GM18907 (cell line): ENCODE results near the gene PRDM16.

ENCODE experiments used
- ATAC-seq: cut with Tn5 transposase; IDR thresholded peaks from one replicate; pipeline ENCODE4 v1.9.1; 2021; ENCODE audit warnings: mild to moderate bottlenecking, moderate library complexity; ENCODE audit not compliant: unreplicated experiment

Gene PRDM16

GRCh38 chr1:3313576-3313950 lies 244.6 kb downstream of the PRDM16 start:
- ATAC-seq = no peak

GRCh38 chr1:3314491-3315381 lies 245.7 kb downstream of the PRDM16 start:
- no peak for ATAC-seq

DNA sequence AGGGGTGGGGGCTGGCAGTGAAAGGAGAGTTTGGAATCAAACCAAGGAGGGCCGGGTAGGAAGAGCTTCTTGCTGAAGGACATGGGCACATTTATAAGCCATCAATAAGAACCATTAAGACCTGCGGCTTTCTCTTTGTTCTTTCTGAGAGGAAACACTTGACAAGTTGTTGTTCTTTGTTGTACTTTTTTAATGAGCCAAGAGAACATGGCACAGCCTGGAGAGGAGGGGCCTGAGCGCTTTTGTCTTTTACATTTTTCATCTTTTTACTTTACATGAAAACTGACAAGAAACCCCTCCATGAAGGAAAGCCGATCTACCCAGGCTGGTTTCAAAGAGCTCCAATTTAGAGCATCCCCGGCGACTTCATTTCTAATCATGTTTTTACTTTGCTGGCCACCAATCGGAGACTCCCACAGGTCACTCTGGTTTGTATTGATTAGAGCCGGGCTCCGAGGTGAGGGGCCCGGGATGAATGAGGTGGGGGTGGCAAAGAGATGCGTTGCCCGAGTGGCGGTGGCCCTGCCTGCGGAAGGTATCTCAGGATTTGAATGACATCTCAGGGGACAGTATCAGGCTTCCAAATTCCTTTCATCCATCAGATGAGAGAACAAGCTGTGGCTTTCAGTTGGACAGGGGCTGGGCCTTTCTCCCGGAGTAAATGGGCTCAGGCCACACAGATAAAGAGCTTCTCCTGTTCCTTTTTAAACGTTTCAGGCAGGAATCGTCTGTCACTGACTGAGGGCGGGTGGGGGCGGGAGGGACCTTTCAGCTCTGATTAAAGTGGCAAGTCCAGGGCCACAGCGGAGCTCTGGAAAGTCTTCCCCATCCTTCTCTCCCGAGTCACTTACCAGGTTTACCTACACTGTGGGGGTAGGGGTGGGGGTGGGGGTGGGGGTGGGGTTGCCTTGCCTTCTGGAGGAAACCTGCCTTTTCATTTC lies 246.7 kb downstream of the PRDM16 start:
- ATAC-seq = no peak

DNA sequence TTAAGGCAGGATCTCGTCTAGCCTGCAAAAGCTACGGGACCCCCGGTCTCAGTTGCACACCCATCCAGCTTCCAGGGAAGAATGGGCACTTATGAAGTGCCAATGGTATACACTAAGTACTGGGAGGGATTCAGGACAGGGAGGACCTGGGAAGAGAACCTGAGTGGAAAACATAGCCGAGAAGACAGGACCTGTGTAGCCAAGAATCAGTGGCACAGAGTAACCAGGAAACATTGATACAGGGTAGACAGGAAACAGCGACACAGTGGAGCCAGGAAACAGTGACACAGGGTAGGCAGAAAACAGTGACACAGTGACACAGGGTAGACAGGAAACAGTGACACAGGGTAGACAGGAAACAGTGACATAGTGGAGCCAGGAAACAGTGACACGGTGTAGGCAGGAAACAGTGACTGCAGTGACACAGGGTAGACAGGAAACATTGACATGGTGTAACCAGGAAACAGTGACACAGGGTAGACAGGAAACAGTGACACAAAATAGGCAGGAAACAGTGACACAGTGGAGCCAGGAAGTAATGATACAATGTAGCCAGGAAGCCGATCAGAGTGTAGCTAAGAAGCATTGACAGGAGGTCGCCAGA lies 247.4 kb downstream of the PRDM16 start:
- ATAC-seq = no peak

GRCh38 chr1:3317456-3317855 lies 248.5 kb downstream of the PRDM16 start:
- ATAC-seq = no peak

DNA sequence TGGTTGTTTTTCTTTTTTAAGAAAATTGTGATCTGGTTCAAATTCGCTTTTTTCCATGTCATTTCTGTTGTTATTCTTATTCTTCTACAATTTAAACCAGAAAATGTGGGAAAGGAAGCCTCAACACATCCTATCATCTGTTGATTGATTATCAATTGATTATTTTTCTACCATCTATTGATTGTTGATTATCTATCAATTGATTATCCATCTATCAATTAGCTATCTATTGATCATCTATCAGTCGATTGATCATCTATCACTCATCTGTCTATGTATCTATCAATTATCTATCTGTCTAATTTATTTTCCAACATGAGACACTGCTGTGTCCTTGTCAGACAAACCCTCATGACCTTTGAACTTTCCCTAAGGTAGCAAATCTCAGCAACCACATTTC lies 249.3 kb downstream of the PRDM16 start:
- no peak for ATAC-seq

DNA sequence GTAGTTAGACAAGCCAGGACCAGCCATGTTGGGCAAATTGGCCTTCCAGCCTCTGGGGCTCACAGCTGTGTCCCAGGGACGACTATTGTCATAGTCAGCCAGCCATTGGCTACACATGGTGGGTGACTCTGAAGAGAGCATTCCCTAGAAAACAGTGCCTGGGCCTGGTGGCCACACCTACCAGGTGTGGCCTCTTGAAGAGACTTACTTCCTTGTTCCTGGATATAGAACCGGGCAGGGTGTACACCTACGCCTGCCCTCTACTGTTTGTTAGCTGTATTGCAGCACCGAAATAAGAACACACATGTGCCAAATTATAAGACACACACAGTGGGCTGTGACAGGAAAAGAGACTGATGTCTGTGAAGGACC lies 250.9 kb downstream of the PRDM16 start:
- no peak for ATAC-seq

DNA sequence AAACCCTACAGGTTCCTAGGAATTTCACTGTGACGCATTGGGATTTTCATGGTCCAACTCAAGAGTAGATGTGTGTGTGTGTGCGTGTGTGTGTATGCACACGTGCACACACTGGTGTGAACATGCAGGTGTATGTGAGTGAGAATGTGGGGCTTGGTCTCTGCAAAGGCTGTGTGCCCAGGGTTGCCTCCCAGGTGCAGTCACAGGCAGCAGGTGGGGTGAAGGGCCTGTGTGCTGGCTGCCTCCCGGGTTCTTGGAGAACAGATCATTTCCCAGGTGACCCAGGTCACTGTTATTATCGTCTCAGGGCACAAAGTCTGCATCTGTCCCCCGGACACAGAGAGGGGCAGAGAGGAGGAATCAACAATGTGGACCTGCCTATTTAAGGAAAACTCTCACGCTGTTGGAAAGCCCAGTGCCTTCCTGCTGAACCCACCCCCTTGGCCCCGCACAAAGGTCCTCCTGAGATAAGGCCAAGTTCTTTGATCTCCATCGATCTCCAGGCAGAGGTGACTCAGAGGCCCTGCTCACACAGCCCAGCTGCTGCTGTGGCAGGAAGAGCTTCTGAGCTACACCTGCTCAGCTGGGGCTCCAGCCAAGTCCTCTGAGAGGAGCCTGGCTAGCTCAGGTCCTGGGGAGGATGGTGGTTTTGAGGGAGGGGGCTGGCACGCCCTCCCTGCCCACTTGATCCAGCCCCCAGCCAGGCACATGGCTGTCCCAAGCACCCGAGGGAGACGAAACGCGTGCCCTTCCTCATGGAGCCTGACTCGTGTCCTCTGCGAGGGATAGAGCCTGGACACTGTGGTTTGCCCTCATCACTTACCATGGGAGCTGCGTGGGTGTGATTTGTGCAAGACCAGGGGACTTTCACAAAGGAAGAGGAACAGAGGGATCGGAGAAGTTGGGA lies 251.5 kb downstream of the PRDM16 start:
- no peak for ATAC-seq

DNA sequence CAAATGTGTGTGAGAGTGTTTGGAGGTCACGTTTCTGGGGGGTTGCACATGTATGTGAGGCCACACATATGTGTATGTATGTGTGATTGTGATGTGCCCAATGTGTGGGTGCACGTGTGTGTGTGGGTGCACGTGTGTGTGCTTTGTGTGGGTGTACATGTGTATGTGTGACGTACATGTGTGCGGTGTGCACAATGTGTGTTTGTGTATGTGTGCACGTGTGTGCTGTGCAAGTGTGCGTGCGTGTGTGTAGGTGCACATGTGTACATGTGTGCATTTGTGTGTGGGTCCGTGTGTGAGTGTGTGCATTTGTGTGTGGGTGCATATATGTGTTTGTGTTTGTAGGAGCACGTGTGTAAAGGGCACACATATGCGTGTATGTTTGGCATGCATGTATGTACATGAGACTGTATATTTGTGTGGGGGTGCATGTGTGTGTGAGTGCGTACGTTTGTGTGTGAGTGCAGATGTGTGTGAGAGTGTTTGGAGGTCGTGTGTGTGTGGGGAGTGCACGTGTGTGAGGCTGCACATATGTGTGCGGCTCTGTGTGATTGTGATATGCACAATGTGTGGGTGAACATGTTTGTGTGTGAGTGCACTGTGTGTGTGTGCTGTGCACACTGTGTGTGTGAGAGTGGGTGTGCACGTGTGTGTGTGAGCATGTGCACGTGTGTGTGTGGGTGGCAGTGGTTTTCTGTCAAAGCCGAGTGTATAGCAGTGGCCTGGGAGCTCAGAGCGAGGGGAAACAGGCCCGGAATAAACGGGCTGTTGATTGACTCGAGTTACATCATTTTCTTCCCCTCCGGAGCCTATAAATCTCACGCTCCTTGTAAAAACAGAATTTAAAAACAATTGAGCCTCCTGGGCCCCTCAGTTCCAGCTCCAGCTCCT lies 252.8 kb downstream of the PRDM16 start:
- ATAC-seq = no peak

- no peak for ATAC-seq
Observed at GRCh38 chr1:3322450-3323020, 253.5 kb downstream of the PRDM16 start.

- ATAC-seq = no peak
Observed at GRCh38 chr1:3323021-3323795, 254.2 kb downstream of the PRDM16 start.

GRCh38 chr1:3323796-3324703 lies 255.0 kb downstream of the PRDM16 start:
- no peak for ATAC-seq

DNA sequence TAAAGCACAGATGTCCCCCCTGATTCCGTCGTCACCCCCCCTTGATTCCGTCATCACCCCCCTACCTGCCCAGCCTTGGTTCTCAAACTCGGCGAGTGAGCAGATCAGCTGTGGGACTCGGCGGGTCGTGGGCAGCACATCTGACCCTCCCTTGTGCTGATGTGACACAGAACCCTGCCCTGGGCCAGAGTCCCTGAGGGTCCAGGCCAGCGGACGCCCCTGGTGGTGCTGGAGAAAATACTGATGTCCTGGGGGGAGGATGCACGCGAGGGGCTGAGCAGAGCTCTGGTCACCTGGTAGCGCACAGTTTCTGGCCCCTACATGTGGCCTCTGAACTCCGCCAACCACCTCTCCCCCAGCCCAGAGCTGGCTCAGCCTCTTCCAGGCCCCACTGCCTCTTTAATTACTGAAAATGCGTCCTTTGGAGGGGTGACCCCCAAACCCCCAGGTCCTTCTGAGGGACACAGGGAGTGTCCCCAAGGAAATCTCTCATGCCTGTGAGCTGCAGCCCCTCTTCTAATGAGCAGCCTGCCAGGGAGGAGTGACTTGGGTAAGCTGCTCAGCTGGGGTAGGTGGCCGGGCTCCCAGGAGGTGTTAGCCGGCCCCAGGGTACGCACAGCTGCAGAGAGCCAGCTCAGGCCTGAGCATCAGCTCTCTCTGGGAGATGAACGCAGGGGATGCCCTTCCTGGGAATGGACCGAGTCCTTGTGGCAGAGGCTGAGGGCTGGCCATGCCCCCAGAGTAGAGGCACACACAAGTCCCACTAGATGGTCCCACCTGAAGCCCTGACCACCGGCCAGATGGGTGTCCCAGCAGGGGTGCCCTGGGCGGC lies 255.9 kb downstream of the PRDM16 start:
- ATAC-seq = no peak

DNA sequence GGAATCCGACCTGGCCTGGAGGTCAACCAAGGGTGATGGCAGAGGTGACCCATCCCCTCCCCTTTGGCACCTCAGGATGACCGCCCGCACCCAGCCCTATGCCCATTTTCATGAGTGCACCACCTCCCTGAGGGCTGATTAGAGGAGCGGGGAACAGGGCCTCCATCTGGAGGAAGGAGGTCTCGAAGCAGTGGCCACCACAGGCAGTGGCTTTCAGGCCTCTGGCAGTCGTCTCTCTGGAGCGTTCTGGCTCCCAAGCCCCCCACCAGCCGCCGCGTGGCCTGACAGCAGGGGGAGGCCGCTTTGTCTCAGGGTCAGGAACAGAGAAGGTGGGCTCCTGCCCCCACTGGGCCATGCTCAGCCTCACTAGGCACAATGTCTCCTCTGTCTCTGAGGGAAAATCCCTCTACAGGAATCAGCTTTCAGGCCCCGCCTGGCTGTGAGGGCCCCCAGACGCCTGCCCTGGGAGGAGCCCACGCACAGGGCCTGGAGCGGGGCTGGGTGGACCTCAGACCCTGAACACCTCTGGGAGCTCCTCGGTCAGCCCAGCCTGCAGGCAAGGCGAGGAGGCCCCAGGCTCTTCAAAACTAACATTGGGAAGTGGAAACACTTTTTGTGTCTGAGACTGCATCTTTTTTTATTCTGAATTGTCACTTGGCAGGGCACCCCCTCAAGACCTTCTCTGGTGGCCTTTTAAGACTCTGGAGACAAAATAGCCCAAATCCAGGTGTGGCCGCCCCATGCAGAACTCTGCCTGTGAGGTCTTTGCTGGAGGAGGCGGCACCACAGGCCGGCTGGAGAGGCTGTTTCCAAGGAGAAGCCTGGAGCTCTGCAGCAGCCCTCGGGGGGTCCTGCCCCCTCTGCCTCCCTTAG lies 257.7 kb downstream of the PRDM16 start:
- ATAC-seq = no peak

DNA sequence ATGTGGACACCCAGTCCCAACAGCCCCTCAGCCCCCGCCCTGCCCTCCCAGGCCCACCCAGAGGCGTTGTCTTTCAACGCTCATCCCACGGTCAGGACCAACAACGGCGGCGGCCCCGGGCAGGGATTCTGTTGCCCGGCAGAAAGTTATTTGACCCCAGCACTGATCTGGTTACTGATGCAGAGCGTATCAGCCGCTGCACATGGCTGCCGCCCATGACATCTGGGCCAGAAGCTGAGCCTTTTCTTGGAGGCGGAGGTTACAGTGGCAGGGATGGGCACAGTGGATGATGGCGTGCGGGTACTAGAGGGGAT lies 258.3 kb downstream of the PRDM16 start:
- no peak for ATAC-seq
